ENCODE results near the gene MPG.

- TF ChIP-seq CTCF (IDR thresholded peaks at IDR 0.05) = no peak
- no peak for TF ChIP-seq EZH2 (IDR thresholded peaks at IDR 0.05; ENCODE audit: borderline replicate concordance, insufficient read depth, low read depth, low read length, poor library complexity, severe bottlenecking)
Observed at GRCh38 chr16:83781-84615, 6.0 kb downstream of the MPG start.
